Gastrocnemius medialis (tissue), 4 donors: ENCODE measurements around the gene FAM168A. TPM values are rescaled to one million over a fixed set of nuclear protein-coding genes. Genes with fewer than 3 reads are reported as not detected.
A peak's percentile ranks its signal among the peaks of the same experiment; 100 is the strongest.

Source experiments
- ATAC-seq, 2 donors: fragments of 150-250 bp; one replicate each; pipeline ENCODE4 v1.9.1; 2016
- DNase-seq, 2 donors: peaks; one replicate each; pipeline ENCODE4 v3.0.0-alpha.2; 2019
- H3K27ac ChIP-seq, 4 donors: fragments of 200-600 bp; sonication (generic); 1 replicate in 1 of 4; 2 replicates in 3 of 4; pipeline ENCODE4 v1.5.1; 2016 to 2018; ENCODE audit warnings: mild to moderate bottlenecking in 2 of 4, moderate library complexity in 1 of 4
- H3K27me3 ChIP-seq, 3 donors: fragments of 200-600 bp; sonication (generic) in 2 of 3; 1 replicate in 1 of 3; 2 replicates in 2 of 3; pipeline versions ENCODE4 v1.5.1 to v1.6.0; 2016 to 2019; ENCODE audit warnings: mild to moderate bottlenecking in 1 of 3, moderate library complexity in 1 of 3
- H3K36me3 ChIP-seq, 2 donors: fragments of 200-600 bp; sonication (generic) in 1 of 2; one replicate each; pipeline ENCODE4 v1.5.1; 2017 to 2018
- H3K4me1 ChIP-seq, 2 donors: fragments of 200-600 bp; sonication (generic) in 1 of 2; one replicate each; pipeline ENCODE4 v1.5.1; 2016 to 2017; ENCODE audit warnings: mild to moderate bottlenecking in 2 of 2
- H3K4me3 ChIP-seq, 4 donors: fragments of 200-600 bp; sonication (generic) in 3 of 4; 1 replicate in 1 of 4; 2 replicates in 3 of 4; pipeline ENCODE4 v1.5.1; 2016 to 2019; ENCODE audit warnings: mild to moderate bottlenecking in 2 of 4
- H3K9me3 ChIP-seq, 3 donors: fragments of 200-600 bp; sonication (generic) in 2 of 3; 1 replicate in 1 of 3; 2 replicates in 2 of 3; pipeline ENCODE4 v1.5.1; 2016 to 2019
- CTCF ChIP-seq, 5 experiments: fragments of 450-650 bp in 3 of 5; fragments of 200-600 bp in 2 of 5; sonication (generic) in 2 of 5; IDR thresholded peaks in 4 of 5; conservative IDR thresholded peaks in 1 of 5; 1 replicate in 4 of 5; 2 replicates in 1 of 5; pipeline ENCODE4 v1.5.1; 2016 to 2019; ENCODE audit warnings: antibody characterized with exemption in 5 of 5, mild to moderate bottlenecking in 3 of 5, moderate library complexity in 3 of 5
- POLR2A ChIP-seq, 2 donors: fragments of 450-650 bp; IDR thresholded peaks; one replicate each; pipeline ENCODE4 v1.6.1; 2017; ENCODE audit warnings: antibody characterized with exemption in 2 of 2, mild to moderate bottlenecking in 2 of 2, moderate library complexity in 2 of 2
- in situ Hi-C, 4 donors: fragments of 200-750 bp; cut with MboI; loops; one replicate each; pipeline versions ENCODE4 v1.15.0 to v1.8.0; 2017; ENCODE audit warnings: low sequenced_read_pairs in 4 of 4
- intact Hi-C: fragments of 100-400 bp; cut with DNase I; formaldehyde crosslinking; loops from one replicate; pipeline ENCODE4 v1.15.1; 2023; ENCODE audit warnings: low total_unique reads
- total RNA-seq, 4 donors: library from RNA; depleted of rRNA; stranded (reverse); fragments of >200 nt; gene quantifications; one replicate each; pipeline versions ENCODE4 v1.1.0 to v1.2.3, GENCODE V29; 2016

FAM168A gene
- total RNA-seq, 4 donors from 2014 or later: 15.9 to 29.3 (median 21.4) TPM

GRCh38 chr11:73398132-73398526 is 199.8 kb downstream of the FAM168A start:
- H3K4me3 ChIP-seq: no peak overlapping the region
- H3K36me3 ChIP-seq: peaks cover 0 to 16% of the 10 kb centered on the region in 2 donors
- peaks cover 18 to 32% of the 10 kb centered on the region in 2 donors for H3K4me1 ChIP-seq
- H3K9me3 ChIP-seq: no peaks in the 10 kb centered on the region
- intact Hi-C loops (no loop called here), in situ Hi-C loops (no loop called here)
- no peak for TF ChIP-seq CTCF (IDR thresholded peaks at IDR 0.05 in 4 of 5, conservative IDR thresholded peaks at IDR 0.05 in 1 of 5)
- no peak for TF ChIP-seq POLR2A (IDR thresholded peaks at IDR 0.05)
- no peak for DNase-seq
- peak overlapping the region in 2 of 4 donors; percentile 63 to 68 for H3K27ac ChIP-seq
- no peak for ATAC-seq
- H3K27me3 ChIP-seq: no peaks in the 10 kb centered on the region

- Histone ChIP-seq H3K9me3 (no peaks in the 10 kb centered on the region), H3K27me3 (no peaks in the 10 kb centered on the region), H3K4me3 (no peak overlapping the region), H3K4me1 (peaks cover 18 to 36% of the 10 kb centered on the region in 2 donors), H3K36me3 (peaks cover 0 to 19% of the 10 kb centered on the region in 2 donors), H3K27ac (peak overlapping the region; percentile 3 to 68 (median 47))
- intact Hi-C loops: no loop called here
- no peak for ATAC-seq
- in situ Hi-C loops: no loop called here
- no peak for DNase-seq
- no peak for TF ChIP-seq CTCF (IDR thresholded peaks at IDR 0.05 in 4 of 5, conservative IDR thresholded peaks at IDR 0.05 in 1 of 5)
- TF ChIP-seq POLR2A (IDR thresholded peaks at IDR 0.05): no peak
Observed at GRCh38 chr11:73397468-73398131, 200.3 kb downstream of the FAM168A start.

- intact Hi-C loops (no loop called here), in situ Hi-C loops (no loop called here)
- Histone ChIP-seq H3K36me3 (peaks cover 0 to 23% of the 10 kb centered on the region in 2 donors), H3K4me1 (peaks cover 18 to 32% of the 10 kb centered on the region in 2 donors), H3K9me3 (no peaks in the 10 kb centered on the region), H3K27ac (peak overlapping the region; percentile 3 to 68 (median 47)), H3K4me3 (no peak overlapping the region), H3K27me3 (no peaks in the 10 kb centered on the region)
- peak; percentile 41 to 64 for ATAC-seq
- peak; percentile 51 to 60 for DNase-seq
- TF ChIP-seq POLR2A (IDR thresholded peaks at IDR 0.05): no peak
Observed at GRCh38 chr11:73396985-73397384, 200.9 kb downstream of the FAM168A start.

- DNase-seq: peak in 1 of 2 donors; percentile 23
- Histone ChIP-seq H3K36me3 (peaks cover 0 to 23% of the 10 kb centered on the region in 2 donors), H3K27me3 (no peaks in the 10 kb centered on the region), H3K9me3 (no peaks in the 10 kb centered on the region), H3K4me3 (no peak overlapping the region), H3K4me1 (peaks cover 18 to 36% of the 10 kb centered on the region in 2 donors), H3K27ac (peak overlapping the region; percentile 3 to 68 (median 47))
- intact Hi-C loops: no loop called here
- peak in 1 of 2 donors; percentile 12 for ATAC-seq
- in situ Hi-C loops: no loop called here
- TF ChIP-seq POLR2A (IDR thresholded peaks at IDR 0.05) (no peak), CTCF (IDR thresholded peaks at IDR 0.05 in 4 of 5, conservative IDR thresholded peaks at IDR 0.05 in 1 of 5) (no peak)
Observed at GRCh38 chr11:73396251-73396930, 201.5 kb downstream of the FAM168A start.
